Activated CD4-positive, alpha-beta T cell treated with anti-CD3 and anti-CD28 coated beads, Interleukin-2, amount 50 U/mL, for 4 hours (primary cell): ENCODE data around the gene TPI1.
A peak's percentile ranks its signal among the peaks of the same experiment; 100 is the strongest.

Source experiments
- DNase-seq, 2 experiments: peaks; one replicate each; pipeline ENCODE4 v3.0.0-alpha.2; 2020

The TPI1 gene

DNA sequence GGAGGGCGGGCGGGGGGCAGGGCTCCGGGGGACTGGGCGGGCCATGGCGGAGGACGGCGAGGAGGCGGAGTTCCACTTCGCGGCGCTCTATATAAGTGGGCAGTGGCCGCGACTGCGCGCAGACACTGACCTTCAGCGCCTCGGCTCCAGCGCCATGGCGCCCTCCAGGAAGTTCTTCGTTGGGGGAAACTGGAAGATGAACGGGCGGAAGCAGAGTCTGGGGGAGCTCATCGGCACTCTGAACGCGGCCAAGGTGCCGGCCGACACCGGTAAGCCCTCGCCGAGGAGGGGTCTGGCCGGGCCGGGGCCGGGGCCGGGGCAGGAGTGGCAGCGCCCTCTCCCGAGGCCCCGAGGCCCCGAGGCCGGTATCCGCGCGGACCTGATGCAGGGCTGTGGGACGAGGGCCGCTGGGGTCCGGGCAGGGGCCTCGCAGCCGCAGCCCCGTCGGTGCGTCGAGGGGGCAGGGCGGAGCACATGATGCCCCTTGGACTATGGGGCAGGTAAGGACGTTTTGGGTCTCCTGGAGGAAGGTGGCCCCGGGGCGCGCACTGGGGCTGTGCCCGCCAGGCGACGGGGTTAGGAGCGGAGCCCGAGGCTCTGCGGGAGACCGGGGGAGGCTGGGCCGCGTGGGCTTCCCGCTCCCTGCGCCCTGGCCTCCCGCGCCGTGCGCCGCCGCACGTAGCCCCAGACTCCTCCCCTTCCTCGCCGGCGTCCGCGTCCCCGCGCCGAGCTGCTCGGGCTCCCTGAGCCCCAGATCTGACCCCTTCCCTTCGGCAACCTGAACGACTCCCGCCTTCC, at the start of gene TPI1:
TPI1 (plus strand) TSS at position 119 of the 798 bp plus-strand sequence; CDS start at position 155, 36 bp downstream.
- peak; percentile 71 to 73 for DNase-seq

DNA sequence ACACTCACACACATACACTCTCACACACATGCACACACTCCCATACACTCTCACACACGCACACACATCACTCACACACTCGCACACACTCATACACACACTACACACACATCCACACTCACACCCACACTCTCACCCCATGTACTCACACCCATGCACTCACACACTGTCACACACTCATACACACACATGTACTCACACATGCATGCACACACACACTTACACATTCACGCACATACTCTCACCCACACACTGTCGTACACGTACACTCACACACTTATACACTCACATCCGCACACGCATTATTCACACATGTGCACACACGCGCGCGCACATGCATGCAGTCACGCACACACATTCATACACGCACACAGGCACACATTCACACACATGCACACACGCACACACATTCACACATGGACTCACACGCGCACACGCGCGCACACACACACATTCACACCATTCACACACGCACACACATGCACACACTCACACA, 49.6 kb upstream of the TPI1 start:
- no peak for DNase-seq

DNA sequence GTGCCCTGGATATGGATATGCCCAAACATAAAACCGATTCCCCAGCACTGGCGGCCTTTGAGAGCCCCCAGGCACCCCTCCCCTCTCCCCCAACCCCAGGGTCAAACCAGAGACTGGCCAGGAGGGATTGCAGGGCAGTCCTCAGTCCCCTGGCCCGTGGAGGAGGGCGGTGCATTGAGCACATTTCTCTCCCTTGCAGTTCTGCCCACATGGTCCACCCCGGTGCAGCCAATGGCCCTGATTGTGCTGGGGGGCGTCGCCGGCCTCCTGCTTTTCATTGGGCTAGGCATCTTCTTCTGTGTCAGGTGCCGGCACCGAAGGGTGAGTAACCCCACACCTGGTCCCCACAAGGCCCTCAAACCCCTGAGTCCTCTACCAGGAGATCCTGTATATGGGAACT, 49.1 kb upstream of the TPI1 start:
- no peak for DNase-seq

DNA sequence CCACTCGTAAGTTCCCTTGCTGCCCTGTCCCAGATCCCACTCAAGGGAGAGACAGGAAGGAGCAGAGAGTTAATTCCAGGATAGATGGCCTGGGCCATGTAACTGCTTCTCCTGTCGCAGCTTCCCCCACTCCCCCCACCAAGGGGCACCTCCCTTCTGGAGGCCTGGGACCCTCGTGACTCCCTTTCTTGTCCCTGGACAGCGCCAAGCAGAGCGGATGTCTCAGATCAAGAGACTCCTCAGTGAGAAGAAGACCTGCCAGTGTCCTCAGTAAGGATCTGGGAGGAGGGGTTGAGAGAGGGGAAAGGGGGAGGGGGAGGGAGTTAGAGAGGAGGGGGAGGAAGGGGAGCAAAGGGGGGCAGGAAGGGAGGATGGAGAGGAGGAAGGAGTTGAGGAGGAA, 48.7 kb upstream of the TPI1 start:
- DNase-seq, result no peak

DNA sequence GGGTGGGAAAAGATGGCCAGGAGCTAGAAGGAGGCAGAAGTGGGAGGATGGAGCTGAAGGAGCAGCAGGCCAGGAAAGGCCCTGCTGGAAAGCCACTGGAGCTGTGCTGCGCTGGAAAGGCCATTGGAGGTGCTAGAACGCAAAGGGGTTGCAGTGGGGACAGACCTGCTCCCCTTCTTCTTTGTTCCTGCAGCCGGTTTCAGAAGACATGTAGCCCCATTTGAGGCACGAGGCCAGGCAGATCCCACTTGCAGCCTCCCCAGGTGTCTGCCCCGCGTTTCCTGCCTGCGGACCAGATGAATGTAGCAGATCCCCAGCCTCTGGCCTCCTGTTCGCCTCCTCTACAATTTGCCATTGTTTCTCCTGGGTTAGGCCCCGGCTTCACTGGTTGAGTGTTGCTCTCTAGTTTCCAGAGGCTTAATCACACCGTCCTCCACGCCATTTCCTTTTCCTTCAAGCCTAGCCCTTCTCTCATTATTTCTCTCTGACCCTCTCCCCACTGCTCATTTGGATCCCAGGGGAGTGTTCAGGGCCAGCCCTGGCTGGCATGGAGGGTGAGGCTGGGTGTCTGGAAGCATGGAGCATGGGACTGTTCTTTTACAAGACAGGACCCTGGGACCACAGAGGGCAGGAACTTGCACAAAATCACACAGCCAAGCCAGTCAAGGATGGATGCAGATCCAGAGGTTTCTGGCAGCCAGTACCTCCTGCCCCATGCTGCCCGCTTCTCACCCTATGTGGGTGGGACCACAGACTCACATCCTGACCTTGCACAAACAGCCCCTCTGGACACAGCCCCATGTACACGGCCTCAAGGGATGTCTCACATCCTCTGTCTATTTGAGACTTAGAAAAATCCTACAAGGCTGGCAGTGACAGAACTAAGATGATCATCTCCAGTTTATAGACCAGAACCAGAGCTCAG, 48.0 kb upstream of the TPI1 start:
- DNase-seq, result no peak

DNA sequence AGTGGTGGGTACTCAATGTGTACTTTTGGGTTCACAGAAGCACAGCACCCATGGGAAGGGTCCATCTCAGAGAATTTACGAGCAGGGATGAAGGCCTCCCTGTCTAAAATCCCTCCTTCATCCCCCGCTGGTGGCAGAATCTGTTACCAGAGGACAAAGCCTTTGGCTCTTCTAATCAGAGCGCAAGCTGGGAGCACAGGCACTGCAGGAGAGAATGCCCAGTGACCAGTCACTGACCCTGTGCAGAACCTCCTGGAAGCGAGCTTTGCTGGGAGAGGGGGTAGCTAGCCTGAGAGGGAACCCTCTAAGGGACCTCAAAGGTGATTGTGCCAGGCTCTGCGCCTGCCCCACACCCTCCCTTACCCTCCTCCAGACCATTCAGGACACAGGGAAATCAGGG, 47.2 kb upstream of the TPI1 start:
- DNase-seq, result no peak

DNA sequence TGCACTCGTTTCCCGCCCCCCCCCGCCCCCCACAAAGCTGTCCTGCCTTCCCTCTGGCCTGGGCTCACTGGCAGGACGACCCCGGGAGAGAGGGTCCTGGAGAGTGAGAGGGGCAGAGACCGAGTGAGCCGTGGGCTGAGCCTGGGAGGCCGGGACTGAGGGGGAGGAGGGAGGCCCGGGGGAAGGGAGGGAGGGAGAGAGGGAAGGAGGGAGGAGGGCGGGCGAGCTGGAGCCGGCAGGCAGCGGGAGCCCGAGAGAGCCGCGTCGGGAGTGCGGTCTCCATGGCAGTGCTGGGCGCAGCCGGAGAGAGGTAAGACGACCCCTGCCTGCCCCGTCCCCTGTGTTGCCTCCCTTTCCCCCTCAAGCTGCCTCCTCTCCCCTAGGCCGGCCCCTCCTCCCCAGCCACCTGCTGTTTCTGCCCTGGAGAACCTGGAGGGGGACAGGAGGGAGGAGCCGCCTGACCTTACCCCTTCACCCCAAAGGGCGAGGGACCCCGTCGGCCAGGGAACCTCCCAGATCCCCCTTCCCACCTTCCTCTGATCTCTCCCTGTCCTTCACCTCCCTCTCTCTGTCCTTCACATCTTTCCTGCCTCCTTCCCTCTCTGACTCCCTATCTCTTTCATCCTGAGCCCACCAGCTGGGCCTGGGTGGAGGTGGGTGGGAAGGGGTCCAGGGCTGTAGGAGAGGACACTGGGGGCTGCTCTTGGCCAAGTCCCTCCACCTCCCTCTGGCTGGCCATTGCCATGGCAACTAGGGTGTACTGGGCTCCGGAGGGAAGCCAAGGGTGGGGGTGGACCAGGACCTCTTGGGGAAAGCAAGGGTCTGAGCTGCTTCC, 45.5 kb upstream of the TPI1 start, which contains the start of gene GPR162:
GPR162 (plus strand) TSS at position 231 of the 835 bp plus-strand sequence. CDS start 2,078 bp downstream, outside the sequence.
- DNase-seq, result no peak

DNA sequence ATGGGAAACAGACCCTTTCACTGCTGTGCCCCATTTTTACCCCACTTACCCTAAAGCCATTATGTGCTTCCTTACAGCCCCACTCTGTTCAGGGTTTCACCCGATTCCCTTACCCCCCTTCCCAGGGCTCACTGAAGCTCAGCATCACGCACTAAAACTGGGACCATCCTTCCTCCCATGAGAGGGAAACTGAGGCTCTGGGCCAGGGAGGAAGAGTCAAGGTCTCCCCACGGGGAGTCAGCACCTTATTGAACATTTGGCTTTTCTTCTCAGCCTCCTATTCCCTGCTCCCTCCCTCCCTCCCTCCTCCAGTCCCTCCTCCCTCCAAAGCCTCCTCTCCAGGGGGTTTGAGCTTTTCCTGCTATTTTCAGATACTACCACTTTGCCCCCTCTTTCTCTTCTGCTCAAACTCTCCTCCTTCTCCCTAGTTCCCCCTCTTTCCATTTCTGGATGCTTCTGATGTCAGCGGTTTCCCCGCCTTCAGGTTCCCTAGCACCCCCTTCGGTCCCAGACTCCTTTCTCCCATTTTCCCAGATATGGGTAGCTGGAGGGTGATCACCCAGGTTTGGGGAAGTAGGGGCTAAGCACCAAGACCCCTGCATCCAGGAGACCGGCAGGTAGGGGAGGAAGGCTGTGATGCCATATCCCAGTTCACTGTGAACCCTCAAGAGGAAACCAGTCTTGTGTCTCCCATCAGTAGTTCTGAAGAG, 44.8 kb upstream of the TPI1 start:
- no peak for DNase-seq

DNA sequence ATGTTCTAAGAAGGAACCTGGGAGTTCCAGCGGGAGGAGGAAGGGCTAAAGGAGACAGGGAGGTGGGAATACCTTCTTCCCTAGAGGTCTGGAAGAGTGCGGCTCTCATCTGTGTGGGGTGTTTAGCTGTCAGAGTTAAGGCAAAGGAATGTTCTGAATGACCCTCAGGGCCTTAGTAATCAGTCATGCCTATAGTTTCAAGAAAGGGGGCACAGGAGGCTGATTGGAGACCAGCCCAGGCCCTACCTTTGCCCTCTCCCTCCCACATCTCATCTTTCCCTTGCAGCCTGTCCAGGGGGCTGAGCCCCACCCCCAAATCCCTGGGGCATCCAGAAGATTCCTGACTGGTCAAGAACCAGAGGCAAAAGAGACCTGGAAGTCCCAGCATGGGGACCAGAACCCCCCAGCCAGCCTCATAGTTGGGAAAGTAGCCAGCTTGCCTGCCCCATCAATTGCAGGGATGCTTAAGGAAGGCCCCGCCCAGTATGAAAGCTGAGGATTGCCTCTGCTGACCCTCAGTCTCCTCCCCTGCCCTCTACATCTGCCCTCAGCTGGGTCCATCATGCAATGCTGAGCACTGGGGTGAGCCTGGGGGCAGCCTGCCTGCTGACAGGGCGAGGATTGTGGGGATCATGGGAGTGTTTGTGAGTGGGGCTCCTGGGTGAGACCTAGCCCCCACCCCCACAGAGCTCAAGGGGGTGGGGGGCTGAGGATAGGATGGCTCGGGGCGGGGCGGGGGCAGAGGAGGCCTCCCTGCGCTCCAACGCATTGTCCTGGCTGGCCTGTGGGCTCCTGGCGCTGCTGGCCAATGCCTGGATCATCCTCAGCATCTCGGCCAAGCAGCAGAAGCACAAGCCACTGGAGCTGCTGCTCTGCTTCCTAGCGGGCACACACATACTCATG, 43.9 kb upstream of the TPI1 start:
- no peak for DNase-seq

DNA sequence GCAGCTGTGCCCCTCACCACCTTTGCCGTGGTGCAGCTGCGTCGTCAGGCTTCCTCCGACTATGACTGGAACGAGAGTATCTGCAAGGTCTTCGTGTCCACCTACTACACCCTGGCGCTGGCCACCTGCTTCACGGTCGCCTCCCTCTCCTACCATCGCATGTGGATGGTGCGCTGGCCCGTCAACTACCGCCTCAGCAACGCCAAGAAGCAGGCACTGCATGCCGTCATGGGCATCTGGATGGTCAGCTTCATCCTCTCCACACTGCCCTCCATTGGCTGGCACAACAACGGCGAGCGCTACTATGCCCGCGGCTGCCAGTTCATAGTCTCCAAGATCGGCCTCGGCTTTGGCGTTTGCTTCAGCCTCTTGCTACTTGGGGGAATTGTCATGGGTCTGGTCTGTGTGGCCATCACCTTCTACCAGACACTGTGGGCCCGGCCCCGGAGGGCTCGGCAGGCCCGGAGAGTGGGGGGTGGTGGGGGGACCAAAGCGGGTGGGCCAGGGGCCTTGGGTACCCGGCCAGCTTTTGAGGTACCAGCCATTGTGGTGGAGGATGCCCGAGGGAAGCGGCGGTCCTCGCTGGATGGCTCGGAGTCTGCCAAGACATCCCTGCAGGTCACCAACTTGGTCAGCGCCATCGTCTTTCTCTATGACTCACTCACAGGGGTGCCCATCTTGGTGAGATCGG, 43.1 kb upstream of the TPI1 start:
- no peak for DNase-seq

DNA sequence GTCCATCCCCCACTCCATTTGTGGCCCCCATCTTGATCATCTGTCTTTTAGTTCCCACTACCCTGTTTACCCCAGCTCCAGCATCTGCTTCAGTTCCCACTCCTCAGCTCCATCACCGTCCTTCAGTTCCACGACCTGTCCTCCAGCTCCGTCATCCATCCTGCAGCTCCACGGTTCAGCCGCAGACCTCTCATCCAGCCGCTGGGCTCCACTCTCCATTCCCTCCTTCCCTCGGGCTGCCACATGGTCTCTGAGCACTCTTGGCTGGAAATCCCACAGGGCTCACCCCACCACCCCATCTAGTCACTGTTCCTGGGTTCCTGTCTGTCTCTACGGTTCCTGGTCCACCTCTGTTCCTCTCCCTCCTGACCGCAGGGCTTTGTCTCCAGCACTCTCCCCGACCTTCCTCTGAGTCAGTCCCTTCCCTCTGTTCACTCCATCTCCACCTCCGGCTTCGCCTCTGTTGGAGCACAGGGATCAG, 42.4 kb upstream of the TPI1 start:
- DNase-seq, result no peak

DNA sequence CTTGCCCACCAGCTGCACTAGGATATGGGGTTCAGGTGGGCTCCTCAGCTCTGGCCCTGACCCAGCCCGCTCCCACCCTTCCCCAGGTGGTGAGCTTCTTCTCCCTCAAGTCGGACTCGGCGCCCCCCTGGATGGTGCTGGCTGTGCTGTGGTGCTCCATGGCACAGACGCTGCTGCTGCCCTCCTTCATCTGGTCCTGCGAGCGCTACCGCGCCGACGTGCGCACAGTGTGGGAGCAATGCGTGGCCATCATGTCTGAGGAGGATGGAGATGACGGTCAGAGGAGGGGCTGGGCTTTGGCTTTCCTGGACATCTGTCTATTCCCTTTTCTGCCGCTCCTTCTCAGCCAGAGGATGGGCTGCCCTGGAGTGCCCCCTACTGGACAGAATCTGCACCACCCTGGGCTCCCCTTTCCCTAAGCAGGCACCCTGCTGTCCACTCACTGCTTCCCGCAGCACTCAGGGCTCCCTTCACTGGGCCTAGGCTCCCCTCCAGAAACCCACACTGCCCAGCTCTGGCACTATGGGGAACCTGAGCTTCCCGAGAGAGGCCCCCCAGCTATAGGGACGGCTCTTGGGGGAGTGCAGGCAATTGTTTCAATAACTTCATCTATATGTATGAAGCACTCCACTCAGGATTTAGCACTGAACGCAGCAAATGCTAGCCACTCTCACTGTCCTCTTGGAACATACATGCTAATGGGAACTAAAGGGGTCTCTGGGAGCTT, 41.8 kb upstream of the TPI1 start:
- peak; percentile 77 to 83 for DNase-seq

DNA sequence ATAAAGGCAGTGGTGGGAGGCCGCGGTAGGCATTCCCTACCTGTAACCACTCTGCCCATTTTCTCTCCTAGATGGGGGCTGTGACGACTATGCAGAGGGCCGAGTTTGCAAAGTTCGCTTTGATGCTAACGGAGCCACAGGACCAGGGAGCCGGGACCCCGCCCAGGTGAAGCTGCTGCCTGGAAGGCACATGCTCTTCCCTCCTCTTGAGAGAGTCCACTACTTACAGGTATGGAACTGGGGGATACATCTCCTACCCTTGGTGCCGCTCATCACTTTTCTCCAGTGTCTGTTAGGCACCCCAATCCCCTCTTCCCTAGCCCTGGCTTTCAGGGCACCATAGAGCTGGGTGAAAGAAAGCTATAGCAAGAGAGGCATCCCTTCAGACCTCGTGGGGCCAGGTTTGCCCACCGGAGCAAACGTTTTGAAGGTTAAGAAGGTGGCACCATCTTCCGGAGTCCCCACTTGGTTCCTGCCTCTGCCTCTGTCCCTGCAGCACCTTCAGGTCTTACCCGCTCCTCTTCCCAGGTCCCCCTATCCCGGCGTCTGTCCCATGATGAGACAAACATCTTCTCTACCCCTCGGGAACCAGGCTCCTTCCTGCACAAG, 41.1 kb upstream of the TPI1 start:
- no peak for DNase-seq

DNA sequence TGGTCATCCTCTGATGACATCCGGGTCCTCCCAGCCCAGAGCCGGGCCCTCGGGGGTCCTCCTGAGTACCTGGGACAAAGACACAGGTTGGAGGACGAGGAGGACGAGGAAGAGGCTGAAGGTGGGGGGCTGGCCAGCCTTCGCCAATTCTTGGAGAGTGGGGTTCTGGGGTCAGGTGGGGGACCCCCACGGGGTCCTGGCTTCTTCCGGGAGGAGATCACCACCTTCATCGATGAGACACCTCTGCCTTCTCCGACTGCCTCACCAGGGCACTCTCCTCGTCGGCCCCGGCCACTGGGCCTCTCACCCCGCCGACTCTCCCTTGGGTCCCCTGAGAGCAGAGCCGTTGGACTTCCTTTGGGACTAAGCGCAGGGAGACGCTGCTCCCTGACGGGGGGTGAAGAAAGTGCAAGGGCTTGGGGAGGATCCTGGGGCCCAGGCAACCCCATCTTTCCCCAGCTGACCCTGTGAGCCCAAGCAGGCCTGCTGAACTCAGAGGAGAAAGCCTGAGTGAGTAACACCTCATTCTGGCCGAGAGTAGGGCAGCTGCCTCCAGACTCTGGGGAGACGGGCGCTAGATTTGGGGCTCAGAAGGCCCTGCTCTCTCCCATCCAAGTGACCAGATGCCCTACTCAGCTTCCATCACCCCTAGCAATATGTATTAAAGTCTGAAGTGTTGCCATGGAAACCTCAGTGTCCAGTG, 40.4 kb upstream of the TPI1 start:
- DNase-seq, result no peak

DNA sequence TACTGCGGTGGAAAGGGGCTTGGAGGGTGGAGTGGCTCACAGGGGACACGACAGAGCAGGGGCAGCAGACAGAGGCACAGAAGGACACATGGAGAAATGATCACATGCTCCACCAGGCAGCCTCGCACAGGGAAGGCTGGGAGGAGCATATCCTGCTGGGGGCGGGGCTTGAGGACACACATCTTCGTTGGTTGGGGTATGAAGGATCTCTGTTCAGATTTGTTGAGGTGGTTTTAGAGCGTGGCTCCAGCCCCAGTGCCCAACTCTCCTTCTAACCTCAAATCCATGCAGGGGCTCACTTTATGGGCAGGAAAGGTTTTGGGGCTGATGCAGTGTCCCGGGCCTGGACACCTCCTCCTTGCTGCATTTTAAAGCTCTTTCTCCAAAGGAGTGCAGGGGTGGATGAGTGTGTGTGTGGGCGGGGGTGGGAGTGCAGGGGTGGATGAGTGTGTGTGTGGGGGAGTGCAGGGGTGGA, 39.9 kb upstream of the TPI1 start:
- DNase-seq, result peak; percentile 43 to 48

DNA sequence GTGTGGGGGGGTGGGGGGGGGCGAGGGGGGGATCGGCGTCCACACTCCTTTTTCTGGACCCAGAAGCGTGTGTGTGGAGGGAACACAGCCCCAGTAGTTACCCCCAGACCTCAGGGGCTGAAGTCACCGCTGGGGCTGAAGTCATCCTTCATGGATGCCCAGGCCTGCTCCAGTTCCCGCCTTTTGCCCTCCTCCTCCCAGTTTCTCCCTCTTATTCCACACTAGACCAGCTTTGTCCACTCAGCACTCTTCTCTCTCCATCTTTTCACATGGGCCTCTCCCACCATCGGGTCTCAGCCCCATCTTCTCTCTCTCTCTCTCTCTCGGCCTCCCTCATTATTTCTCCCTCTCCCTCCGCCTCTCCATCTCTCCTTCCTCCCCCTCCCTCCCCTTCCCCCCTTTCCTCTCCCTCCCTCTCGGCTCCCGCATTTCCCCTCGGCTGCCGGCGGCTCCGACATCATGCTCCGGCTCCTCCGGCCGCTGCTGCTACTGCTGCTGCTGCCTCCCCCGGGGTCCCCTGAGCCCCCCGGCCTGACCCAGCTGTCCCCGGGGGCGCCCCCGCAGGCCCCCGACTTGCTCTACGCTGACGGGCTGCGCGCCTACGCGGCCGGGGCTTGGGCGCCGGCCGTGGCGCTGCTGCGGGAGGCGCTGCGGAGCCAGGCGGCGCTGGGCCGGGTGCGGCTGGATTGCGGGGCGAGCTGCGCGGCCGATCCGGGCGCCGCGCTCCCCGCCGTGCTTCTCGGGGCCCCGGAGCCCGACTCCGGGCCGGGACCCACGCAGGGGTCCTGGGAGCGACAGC, 39.1 kb upstream of the TPI1 start, which contains the start of gene P3H3:
P3H3 (plus strand) TSS at position 426 of the 799 bp plus-strand sequence; CDS start at position 460, 34 bp downstream.
- DNase-seq, result no peak
